GM19324 (cell line): Measurements from ENCODE around the gene ALX4.

ENCODE experiments used
- ATAC-seq: cut with Tn5 transposase; IDR thresholded peaks from one replicate; pipeline ENCODE4 v1.9.1; 2021; ENCODE audit warnings: mild to moderate bottlenecking, moderate library complexity; ENCODE audit not compliant: unreplicated experiment, low FRiP score

Gene ALX4

DNA sequence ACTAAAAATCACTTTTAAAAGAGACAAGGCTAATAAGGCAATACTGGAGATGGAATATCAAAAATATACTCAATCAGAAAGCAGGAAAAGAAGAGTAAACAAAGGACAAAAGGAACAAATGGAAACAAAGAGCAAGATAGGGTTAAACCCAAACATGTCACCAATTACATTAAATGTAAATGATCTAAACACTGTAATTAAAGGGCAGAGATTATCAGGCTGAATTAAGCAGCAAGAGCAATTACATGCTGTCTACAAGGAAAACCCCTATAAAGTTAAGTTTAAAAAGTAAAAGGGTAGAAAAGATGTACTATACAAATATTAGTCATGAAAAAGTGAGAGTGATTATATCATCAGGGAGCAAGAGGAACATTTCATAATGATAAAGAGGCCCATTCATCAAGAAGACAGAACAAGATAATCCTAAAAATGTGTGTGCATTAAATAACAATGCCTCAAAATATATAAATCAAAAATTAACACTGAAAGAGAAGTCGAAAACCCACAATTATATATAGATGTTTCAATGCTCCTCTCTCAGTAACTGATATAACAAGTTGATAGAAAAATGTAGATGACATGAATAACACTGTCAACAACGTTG, 56.8 kb downstream of the ALX4 start:
- ATAC-seq, result no peak

DNA sequence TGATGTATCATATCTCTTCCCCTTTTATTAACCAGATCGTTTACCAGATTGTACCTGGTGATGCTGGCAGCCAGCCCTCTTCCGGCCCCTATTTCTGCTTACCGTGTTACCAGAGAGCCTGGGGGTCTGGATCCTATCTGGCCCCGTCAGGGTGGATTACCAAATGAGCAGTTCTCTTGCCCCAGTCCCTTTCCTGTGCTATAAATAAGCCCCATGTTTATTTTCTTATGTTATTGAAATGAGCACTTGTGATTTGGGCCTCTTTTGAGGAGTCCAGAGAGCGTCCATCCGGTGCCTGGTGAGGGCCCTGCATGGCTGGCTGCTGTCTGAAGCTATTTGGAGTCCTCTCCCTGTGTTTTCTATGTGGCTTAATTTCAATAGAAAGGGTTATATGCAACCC, 59.5 kb downstream of the ALX4 start:
- ATAC-seq, result no peak

DNA sequence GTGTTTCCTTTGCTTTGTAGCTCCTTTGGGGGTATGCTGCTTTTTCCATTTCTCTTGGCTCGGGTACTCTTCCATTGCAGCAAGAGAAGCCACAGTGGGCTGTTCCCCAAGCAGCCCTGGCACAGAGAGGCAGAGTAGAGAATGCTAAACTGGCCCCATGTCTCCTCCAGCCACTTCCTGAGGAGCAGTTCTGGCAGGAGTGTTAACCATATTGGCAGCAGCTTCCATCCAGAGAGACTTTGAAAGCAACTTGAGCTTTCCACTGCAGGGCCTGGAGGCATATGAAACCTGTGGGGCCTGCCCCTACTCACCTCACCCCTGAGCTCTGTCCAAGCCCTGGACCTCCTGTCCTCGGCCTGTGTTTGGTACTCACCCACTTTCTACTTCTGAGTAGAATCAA, 61.8 kb downstream of the ALX4 start:
- no peak for ATAC-seq

DNA sequence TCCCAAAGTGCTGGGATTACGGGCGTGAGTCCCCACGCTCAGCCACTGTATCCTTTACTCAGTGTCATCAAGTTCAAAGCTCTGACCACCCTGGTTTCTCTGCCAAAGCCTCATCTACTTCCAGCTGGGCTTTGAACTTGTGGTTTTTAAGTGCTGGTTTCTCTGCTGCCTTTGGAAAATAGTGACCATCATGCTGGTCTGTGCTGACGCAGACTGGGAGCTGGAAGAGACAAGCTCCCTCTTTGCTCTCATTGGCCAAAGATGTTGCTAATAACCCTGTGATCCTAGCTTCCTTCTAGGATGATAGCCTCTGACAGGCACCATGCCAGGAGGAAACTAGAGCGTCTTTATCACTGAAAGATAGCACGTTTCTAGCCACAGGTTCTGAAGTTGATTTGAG, 62.4 kb downstream of the ALX4 start:
- ATAC-seq, result no peak

DNA sequence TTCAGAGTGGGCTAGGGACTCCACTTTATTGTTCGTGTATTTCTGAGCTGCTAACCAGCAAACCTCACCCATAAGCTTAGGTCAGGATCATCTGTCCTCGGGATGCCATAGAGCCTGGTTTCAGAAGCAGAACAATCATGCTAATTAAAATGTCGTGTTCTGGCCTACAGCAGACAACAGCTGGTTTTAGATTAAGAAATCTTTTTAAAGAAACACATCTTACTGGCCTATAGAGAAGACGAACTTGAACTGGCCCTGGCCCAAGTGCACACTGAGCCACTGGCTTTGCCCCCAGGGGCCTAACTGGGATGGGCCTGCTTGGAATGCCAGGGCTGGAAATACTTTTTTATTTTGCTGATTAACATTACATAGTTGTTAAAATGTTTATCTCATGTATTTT, 63.2 kb downstream of the ALX4 start:
- ATAC-seq, result no peak

DNA sequence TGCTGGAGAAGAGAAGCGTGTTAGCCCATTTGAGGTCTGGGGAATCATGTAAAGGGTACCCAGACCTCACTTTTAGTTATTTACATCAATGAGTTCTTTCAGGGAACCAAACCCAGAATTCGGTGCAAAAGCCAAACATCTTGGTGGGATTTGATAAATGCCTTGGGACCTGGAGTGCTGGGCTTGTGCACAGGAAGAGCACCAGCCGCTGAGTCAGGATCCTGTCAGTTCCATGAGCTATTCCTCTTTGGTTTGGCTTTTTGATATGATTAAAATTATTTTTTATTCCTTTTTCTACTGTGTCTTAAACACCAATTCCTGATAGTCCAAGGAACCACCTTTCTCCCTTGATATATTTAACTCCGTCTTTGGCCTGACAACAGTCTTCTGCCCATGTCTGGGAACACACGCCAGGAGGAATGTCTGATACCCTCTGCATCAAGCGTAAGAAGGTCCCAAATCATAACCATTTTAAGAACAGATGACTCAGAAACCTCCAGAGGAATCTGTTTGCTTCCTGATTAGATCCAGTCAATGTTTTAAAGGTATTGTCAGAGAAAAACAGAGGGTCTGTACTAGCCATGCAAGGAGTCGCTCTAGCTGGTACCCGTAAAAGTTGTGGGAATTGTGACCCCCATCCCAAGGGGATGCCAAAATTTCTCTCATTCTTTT, 65.2 kb downstream of the ALX4 start:
- ATAC-seq, result no peak

DNA sequence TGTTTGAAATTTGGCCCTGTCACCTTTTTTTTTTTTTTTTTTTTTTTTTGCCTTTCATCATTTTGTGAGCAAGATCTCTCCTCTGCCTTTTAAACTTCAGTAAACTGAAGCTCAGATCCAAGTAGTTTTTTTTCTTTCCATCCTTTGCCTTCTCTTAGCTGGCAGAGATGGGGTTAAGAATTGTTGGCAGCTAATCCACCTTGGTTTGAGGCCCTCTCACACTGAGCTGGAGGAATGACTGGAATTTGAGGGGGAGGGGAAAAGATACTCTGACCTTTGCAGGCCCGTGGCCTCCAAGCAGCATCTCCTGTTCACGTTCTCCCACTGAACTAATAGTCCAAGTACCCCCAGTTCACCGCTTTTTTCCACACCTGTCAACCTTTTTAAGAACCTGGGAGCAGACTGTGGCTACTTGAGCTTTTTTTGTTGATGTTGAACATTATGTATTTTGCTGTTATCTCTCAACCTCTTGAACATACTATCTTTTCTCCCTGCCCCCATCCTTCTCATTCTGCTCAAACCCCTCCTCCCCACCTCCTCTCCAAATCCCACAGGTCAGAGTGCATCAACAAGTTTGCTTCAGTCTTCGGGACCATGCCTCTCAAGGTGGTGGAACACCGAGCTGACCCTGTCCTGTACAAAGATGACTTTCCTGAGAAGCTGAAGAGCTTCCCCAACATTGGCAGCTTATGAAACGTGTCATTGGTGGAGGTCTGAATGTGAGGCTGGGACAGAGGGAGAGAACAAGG, 66.2 kb downstream of the ALX4 start:
- ATAC-seq, result no peak

DNA sequence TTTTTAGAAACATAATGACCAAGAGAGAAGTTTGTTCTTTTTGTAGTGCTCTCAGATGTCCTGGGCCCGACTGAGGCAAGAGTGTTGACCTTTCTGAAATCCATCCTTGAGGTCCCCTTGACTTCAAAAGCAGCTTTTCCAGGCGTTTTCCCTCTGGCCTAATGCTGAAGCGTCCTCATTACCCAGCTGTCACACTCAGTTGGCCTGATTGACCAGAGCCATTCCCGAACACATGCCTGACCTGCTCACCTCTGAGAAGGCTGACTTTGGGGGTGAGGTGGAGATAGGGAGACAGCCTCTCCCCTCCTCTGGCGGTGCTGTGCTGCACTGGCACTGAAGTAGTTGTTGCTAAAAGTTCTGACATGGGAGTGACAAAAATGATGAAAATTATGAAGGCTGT, 66.9 kb downstream of the ALX4 start:
- ATAC-seq, result no peak

DNA sequence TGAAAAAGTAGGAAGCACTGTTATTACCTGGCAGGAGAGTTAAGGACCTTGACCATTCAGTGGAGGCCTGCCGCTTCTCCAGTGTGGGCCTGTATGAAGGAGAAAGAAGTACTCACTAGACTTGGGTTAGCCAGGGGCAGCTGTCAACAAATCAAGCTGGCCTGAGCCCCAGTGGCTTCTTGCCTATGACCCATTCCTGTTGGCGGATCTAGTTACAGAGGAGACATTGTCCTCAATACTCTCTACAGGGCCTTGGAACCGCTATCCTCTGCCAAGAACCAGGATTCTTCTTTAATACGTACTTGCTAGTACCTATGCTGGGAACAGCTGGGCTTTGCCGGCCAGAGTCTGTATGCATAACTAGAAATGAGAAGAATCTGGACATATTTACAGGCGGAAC, 68.1 kb downstream of the ALX4 start:
- ATAC-seq, result no peak

DNA sequence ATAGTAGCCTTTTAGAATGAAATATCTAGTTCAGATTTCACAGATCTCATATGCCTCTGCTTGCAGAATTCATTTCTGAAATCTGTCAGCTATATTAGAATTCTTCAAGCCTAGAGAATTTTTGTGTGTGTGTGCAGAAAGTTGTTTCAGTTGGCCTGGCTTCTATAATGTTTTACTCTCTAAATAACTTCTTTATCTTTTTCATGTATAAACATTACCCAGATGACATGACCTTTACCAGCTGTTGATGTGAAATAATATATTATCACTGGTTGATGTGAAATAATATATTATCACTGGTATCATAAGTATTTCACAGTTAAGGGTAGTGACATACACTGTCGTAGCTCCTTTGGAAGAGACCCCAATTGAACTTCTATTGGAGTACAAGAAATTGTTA, 72.8 kb downstream of the ALX4 start:
- no peak for ATAC-seq

DNA sequence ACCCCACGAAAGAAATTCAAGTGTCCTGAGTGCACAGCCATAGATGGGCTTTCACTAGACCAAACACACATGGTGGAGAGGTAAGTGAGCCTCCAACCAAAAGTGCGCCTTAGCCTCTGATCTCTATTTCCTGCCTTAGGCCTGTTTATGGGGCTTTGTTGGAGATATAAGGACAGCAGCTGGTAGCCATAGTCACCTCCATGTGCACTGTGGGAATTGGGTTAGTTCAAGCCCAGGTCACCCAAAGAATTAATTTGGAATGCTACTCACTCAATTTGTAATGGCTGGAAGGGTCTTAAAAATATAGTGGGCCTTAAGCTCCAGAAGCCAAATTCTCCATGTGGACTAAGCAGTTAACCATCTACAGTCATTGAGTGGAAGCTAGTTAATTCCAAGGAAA, 73.6 kb downstream of the ALX4 start:
- no peak for ATAC-seq

DNA sequence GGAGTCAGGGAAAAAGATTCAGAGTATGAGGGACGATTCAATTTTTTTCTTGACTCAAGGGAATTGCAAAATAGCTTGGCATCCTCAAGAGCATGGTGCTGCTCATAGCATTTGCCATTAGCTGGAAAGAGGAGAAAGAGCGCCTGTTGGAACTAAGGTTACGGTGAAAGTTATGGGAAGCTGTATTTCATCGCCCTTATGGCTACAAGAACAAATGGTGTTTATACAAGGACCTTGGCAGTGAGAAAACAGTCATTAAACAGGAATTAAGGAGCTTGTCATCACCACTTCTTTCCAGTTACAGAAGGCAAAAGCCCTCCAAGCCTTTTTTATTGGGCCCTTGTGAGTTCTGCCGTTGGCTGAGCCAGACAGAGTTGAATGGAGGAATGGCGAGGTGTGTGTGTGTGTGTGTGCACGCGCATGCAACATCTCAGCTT, 74.2 kb downstream of the ALX4 start:
- no peak for ATAC-seq

DNA sequence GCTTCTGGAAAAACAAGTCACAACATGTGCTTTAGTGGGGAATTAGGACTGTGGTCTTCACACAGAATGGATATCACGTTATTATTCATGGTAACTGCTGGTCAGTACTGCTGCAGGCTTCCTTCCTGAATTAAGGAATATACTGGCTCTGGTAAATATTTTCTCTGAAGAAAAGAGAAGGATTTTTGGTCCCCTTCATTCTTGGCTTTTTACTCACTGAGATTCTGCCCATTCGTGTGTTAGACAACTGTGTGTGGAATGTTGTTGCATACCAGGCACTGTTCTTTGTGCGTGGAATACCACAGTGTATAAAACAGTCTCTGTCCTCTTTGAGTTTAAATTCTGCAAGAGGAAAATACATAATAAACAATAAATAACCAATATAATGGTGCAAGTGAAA, 80.3 kb downstream of the ALX4 start:
- ATAC-seq, result no peak

DNA sequence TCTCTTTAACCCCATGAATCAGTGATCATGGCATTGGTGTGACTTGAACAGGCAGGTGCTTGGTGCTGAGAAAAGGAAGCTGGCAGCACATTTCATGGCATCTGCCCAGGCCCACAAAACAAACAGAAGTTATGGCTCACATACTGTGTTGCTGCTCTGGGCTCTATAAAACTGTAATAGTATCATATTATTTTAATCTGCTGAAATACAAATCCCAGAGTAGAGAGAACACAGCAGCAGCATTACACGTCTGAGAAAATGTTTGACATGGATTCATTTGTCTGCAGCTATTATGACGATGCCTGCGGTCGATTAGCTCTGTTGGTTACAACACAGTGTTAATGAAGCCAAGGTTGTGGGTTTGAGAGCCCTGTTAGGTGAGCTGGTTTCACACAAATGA, 80.8 kb downstream of the ALX4 start:
- ATAC-seq, result no peak

DNA sequence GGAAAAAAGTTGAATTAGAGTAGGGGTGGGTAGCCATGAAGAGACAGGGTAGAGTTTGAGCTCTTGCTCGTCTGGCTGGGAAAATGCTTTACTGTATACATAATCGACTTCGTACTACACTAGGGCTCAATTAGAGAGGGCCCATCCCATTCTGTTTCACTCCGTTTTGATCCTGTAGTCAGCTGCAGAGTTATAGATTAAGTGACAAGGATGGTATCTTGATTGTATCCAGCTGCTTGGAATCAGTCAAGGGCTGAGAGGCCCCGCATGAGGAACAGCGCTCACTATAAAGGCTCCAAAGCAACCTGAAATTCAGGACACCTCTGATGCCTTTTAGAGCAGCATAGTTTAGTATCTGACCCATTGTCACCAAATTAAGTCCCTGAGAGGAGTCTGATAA, 81.6 kb downstream of the ALX4 start:
- no peak for ATAC-seq

DNA sequence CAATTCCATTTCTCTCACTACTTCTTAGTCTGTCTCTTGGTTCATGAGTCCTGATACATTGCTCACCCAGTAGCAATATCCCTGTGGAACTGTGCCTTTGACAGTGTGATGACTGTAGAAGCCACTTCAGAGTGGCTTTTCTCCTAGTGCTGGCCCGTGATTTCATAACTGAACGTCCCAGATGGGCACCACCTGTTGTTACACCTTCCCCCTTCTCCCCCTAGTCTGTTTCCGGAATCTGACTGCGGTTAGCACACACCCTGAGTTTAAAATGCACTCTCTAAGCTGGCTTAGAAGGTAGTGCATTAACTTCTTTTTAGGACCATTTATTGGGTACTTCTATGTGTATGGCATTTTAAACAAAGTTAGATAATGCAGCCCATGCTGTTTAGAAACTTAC, 83.0 kb downstream of the ALX4 start:
- ATAC-seq, result no peak

DNA sequence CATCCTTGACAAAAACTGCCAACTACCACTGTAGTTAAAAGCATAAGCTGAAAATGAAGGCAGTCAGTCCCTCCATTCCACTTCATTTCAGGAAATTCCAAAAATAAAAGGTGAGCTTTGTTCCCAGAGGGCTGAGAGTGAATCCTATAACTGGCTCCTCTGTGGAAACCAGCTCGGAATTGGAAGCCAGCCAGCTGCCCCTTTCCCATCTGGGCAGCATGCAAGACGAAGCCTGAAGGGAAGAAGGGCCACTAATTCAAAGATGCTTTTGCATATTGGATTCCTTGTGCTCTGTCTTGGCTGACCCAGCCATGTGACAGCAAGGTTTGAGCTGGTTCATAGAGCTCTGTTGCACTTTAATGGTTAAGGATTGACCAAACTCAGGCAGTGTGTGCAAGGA, 83.4 kb downstream of the ALX4 start:
- ATAC-seq, result no peak

DNA sequence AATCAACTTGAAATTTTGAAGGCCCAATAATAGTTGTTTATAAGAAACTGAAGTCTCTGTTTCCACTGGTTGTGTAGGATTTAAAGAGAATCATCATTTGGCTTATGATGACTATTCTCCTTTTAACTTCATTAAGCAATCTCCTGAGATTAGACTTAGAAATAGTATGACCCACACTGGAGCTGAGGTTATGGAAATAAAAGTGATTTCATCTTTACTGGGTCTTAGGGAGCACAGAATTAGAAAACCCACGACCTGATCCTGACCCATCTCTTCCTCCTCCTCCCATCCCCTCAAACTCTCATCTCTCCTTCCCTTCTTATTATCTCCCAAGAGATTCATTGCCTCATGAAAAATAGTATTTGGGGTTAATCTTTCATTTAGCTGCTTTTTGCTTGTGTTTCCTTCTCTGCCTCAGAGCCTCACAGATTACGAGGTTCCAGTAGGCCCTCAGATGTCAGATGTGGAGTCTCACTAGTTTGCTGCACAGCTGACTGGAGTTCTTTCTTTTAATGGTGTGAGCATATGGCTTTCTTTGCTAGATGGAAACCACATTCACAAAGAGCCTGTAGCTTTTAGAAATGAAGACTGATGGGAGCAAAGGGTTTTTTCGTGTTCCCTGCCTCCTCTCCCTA, 85.0 kb downstream of the ALX4 start:
- no peak for ATAC-seq

DNA sequence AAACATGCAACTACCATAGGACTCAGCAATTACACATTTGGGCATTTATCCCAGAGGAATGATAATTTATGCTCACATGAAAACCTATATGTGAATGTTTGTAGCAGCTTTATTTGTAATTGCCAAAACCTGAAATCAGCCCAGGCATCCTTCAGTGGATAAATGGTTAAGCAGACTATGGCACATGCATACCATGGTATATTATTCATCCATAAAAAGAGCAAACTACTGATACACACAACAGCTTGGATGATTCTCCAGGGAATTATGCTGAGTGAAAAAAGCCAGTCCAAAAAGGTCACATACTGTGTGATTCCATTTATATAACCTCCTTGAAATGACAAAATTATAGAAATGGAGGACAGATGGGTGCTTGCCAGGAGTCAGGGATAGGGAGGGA, 86.7 kb downstream of the ALX4 start:
- ATAC-seq, result no peak

DNA sequence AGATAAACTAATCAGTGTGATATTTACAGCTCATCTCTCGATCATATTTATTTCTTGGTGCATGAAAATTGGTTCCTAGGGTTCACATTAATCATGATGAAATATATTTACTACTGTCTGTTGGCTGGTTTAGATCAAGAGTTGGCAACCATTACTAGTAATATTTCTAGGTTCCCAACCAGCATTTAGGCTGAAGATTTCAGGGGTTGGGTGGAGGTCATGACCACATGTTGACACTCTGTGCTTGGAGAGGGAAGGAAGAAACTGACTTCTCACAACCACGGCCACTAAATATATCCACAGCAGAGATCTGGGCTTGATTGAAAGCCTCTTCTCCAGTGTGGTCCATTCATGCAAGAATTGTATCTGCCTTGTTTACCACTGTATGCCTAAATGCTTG, 87.9 kb downstream of the ALX4 start:
- ATAC-seq, result no peak

DNA sequence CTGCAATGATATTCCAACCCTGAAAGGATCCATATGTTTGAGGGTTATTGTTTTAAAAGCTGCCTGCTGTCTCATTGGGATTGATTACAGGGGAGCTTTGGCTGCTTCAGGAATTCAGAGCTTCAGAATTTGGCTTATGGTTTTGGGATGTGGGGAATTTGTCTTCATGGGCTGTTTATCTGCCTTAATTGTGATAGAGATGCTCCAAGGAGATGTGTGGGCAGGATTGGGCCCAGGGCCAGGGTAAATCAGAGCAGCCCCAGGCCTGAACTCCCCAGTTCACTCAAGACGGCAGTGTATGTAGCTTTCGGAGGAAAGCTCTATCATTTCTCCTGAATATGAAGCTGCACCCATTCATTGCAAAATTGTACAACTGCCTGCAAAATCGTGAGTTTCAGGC, 88.5 kb downstream of the ALX4 start:
- ATAC-seq, result no peak
